ENCODE measurements around the gene SLC25A47. TPM values are rescaled to one million over a fixed set of nuclear protein-coding genes. Genes with fewer than 3 reads are reported as not detected.
"Not testable (repeated sequence)": the region's sequence is repeated elsewhere in the genome, so short reads cannot be mapped to it uniquely, and the experiment has no call there.

The SLC25A47 gene
- total RNA-seq, 2 experiments from 2014 or later = not detected

DNA sequence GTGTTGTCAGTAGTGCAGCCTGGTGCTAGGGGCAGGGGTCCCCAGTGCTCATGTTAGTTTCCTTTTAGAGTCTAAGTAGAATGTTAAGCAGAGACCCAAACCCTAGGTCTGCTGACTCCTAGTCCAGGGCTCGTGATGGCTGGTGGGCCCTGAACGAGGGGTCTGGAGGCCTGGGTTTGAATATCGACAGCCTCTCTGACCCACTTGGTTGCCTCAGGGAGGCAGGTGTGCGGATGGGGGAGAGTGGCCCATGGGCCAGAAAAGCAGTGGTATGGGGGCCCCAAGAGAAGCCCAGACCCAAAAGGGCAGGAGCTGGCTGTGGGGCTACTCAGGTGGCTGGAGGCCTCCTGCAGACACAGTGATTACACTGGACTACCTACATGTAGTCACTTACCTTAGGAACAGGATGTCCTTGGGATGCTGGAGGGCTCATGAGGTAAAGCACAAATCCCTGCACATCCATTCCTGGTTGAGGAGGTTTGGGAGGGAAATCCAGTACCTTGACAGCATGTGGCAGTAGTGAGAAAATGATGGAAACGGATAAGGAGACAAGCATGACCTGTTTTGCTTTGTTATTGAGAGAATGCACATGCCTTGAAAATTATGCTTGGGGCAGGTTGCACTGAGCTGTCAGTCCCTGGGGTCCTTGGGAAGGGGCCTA, 15.2 kb upstream of the SLC25A47 start:
- ATAC-seq (no peak), DNase-seq (no peak)
- Mint-ChIP-seq H3K27ac (no peak overlapping the region), H3K4me1 (ENCODE audit: low read depth) (peaks cover 29% of the 10 kb centered on the region), H3K36me3 (ENCODE audit: low read depth) (no peaks in the 10 kb centered on the region), H3K4me3 (peak overlapping the region; percentile 74), H3K27me3 (ENCODE audit: low read depth) (peaks cover 36% of the 10 kb centered on the region), H3K9me3 (ENCODE audit: insufficient read depth) (no peaks in the 10 kb centered on the region)
- ChIA-PET CTCF (interaction anchor here (0.6 to 1.2 kb wide), 2 partner anchors 70 to 341 kb away, joined by 3 to 4 read pairs; no protein-coding TSS in a partner anchor), POLR2A (interaction anchor here (0.6 kb wide), 1 partner anchor 1423 kb away, joined by 3 read pairs; no protein-coding TSS in a partner anchor)

DNA sequence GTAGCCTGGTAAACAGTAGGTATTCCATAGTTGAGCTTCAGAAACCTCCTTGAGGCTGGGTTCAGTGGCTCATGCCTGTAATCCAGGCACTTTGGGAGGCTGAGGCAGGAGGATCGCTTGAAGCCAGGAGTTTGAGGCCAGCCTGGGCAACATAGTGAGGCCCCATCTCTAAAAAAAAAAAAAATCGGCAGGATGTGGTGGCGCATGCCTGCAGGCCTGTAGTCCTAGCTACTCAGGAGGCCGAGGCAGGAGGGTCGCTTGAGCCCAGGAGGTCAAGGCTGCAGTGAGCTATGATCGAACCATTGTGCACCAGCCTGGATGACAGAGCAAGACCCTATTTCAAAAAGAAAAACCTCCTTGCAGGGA, 14.7 kb upstream of the SLC25A47 start:
- not testable (repeated sequence) for ATAC-seq; H3K36me3 Mint-ChIP-seq (ENCODE audit: low read depth); H3K27ac Mint-ChIP-seq; H3K9me3 Mint-ChIP-seq (ENCODE audit: insufficient read depth); DNase-seq; H3K4me3 Mint-ChIP-seq
- Mint-ChIP-seq H3K4me1 (ENCODE audit: low read depth) (peaks cover 25% of the 10 kb centered on the region), H3K27me3 (ENCODE audit: low read depth) (peaks cover 36% of the 10 kb centered on the region)
- ChIA-PET CTCF (interaction anchor here (0.6 to 1.2 kb wide), 2 partner anchors 69 to 340 kb away, joined by 3 to 4 read pairs; no protein-coding TSS in a partner anchor), POLR2A (interaction anchor here (0.6 to 0.9 kb wide), 2 partner anchors 67 to 1423 kb away, joined by 3 to 4 read pairs; a partner anchor contains a TSS)

GRCh38 chr14:100309028-100309737, 14.0 kb upstream of the SLC25A47 start:
- ChIA-PET CTCF (interaction anchor here (1.0 to 1.2 kb wide), 2 partner anchors 68 to 69 kb away, joined by 3 to 4 read pairs; no protein-coding TSS in a partner anchor), POLR2A (interaction anchor here (0.6 to 0.9 kb wide), 2 partner anchors 66 to 217 kb away, joined by 3 to 4 read pairs; a partner anchor contains a TSS)
- Mint-ChIP-seq H3K4me3 (no peak overlapping the region), H3K9me3 (ENCODE audit: insufficient read depth) (no peaks in the 10 kb centered on the region), H3K36me3 (ENCODE audit: low read depth) (no peaks in the 10 kb centered on the region), H3K4me1 (ENCODE audit: low read depth) (peaks cover 20% of the 10 kb centered on the region), H3K27ac (no peak overlapping the region), H3K27me3 (ENCODE audit: low read depth) (peaks cover 36% of the 10 kb centered on the region)
- ATAC-seq (no peak), DNase-seq (no peak)

GRCh38 chr14:100312110-100312876, 10.8 kb upstream of the SLC25A47 start:
- H3K36me3 Mint-ChIP-seq (ENCODE audit: low read depth); H3K9me3 Mint-ChIP-seq (ENCODE audit: insufficient read depth); H3K4me3 Mint-ChIP-seq; POLR2A ChIA-PET; H3K4me1 Mint-ChIP-seq (ENCODE audit: low read depth); H3K27ac Mint-ChIP-seq; ATAC-seq; DNase-seq: not testable (repeated sequence)
- CTCF ChIA-PET = interaction anchor here (1.3 to 1.7 kb wide), 2 partner anchors 27 to 65 kb away, joined by 3 to 4 read pairs; no protein-coding TSS in a partner anchor
- H3K27me3 Mint-ChIP-seq (ENCODE audit: low read depth) = peaks cover 27% of the 10 kb centered on the region

GRCh38 chr14:100312877-100313400, 10.2 kb upstream of the SLC25A47 start:
- DNase-seq = no peak
- Mint-ChIP-seq H3K36me3 (ENCODE audit: low read depth) (no peaks in the 10 kb centered on the region), H3K27ac (no peak overlapping the region), H3K9me3 (ENCODE audit: insufficient read depth) (no peaks in the 10 kb centered on the region), H3K4me1 (ENCODE audit: low read depth) (peaks cover 6% of the 10 kb centered on the region), H3K27me3 (ENCODE audit: low read depth) (peaks cover 22% of the 10 kb centered on the region), H3K4me3 (no peak overlapping the region)
- CTCF ChIA-PET = interaction anchor here (0.7 to 1.7 kb wide), 3 partner anchors 10 to 65 kb away, joined by 3 to 4 read pairs (median 4); no protein-coding TSS in a partner anchor
- ATAC-seq = no peak
- POLR2A ChIA-PET = interaction anchor here (0.6 to 1.4 kb wide), 2 partner anchors 9 to 800 kb away, joined by 4 read pairs; no protein-coding TSS in a partner anchor

DNA sequence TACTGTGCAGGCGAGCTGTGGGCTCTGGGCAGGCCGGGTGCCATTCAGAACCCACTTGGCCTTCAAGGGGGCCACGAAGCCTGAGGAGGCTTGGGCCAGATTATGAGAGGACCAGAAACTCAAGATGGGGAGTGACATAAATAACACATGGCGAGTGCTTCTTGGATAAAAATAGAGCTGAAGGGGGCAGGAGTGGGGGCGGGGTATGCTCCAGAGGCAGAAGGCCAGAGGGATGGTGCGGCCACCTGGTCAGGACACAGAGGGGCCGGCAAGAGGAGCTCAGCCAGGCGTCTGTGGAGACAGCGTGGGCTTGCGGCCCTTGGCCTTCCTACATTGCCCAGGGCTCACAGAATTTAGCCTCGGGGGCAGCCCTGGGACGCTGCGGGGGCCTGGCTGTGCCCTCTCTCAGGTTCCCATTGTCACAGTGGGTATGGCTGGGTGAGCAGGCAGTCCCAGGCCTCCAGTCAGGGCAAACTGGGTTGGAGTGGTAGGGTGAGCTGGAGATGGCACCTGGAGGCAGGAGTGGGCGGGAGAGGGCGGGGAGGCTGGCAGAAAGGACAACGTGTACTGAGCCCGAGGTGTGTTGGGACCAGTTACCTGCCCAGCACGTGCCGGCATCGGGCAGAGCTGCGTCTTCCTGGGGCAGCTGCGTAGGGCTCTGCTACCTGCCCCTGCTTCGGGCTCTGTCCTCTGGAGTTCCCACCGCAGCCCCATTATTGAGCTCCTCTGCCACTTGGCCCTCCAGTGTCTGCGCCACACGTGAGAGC, 9.5 kb upstream of the SLC25A47 start:
- Mint-ChIP-seq H3K27ac (no peak overlapping the region), H3K36me3 (ENCODE audit: low read depth) (no peaks in the 10 kb centered on the region), H3K9me3 (ENCODE audit: insufficient read depth) (no peaks in the 10 kb centered on the region), H3K27me3 (ENCODE audit: low read depth) (peaks cover 19% of the 10 kb centered on the region), H3K4me1 (ENCODE audit: low read depth) (peaks cover 8% of the 10 kb centered on the region), H3K4me3 (no peak overlapping the region)
- ChIA-PET CTCF (interaction anchor here (0.7 to 1.7 kb wide), 4 partner anchors 10 to 64 kb away, joined by 3 to 4 read pairs (median 4); no protein-coding TSS in a partner anchor), POLR2A (interaction anchor here (0.6 to 1.4 kb wide), 4 partner anchors 8 to 801 kb away, joined by 3 to 4 read pairs (median 4); no protein-coding TSS in a partner anchor)
- DNase-seq (no peak), ATAC-seq (no peak)

DNA sequence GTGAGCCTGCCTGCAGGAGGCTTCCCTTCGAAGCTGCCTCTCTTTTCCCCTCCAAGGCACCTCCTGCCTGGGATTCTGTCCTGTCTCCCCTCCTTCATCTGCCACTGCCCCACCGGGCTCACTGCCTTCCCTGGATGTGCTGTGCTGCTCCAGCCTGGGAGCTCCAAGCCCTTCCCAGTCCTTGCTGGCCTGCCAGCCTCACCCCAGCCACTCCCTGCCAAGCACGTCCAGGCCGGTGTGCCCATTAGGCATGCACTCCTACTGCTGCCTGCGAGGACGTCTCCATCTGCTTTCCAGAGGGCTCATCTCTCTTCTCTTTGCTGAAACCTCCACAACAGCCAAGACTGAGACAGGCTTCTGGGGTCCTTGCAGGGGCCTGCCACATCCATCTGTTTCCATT, 8.4 kb upstream of the SLC25A47 start:
- DNase-seq (no peak), ATAC-seq (no peak)
- Mint-ChIP-seq H3K4me3 (no peak overlapping the region), H3K27me3 (ENCODE audit: low read depth) (peaks cover 13% of the 10 kb centered on the region), H3K4me1 (ENCODE audit: low read depth) (peaks cover 8% of the 10 kb centered on the region), H3K36me3 (ENCODE audit: low read depth) (no peaks in the 10 kb centered on the region), H3K27ac (no peak overlapping the region), H3K9me3 (ENCODE audit: insufficient read depth) (no peaks in the 10 kb centered on the region)
- ChIA-PET CTCF (no interaction called here), POLR2A (no interaction called here)

GRCh38 chr14:100317389-100317788, 5.8 kb upstream of the SLC25A47 start:
- H3K27ac Mint-ChIP-seq = peak overlapping the region; percentile 66
- peak overlapping the region; percentile 51 for H3K4me3 Mint-ChIP-seq
- peaks cover 8% of the 10 kb centered on the region for H3K4me1 Mint-ChIP-seq (ENCODE audit: low read depth)
- no peak for DNase-seq
- H3K9me3 Mint-ChIP-seq (ENCODE audit: insufficient read depth) = no peaks in the 10 kb centered on the region
- no peaks in the 10 kb centered on the region for H3K36me3 Mint-ChIP-seq (ENCODE audit: low read depth)
- no peak for ATAC-seq
- CTCF ChIA-PET = interaction anchor here (1.2 kb wide), 1 partner anchor 34 kb away, joined by 3 read pairs; no protein-coding TSS in a partner anchor
- H3K27me3 Mint-ChIP-seq (ENCODE audit: low read depth) = peaks cover 10% of the 10 kb centered on the region
- POLR2A ChIA-PET = no interaction called here

DNA sequence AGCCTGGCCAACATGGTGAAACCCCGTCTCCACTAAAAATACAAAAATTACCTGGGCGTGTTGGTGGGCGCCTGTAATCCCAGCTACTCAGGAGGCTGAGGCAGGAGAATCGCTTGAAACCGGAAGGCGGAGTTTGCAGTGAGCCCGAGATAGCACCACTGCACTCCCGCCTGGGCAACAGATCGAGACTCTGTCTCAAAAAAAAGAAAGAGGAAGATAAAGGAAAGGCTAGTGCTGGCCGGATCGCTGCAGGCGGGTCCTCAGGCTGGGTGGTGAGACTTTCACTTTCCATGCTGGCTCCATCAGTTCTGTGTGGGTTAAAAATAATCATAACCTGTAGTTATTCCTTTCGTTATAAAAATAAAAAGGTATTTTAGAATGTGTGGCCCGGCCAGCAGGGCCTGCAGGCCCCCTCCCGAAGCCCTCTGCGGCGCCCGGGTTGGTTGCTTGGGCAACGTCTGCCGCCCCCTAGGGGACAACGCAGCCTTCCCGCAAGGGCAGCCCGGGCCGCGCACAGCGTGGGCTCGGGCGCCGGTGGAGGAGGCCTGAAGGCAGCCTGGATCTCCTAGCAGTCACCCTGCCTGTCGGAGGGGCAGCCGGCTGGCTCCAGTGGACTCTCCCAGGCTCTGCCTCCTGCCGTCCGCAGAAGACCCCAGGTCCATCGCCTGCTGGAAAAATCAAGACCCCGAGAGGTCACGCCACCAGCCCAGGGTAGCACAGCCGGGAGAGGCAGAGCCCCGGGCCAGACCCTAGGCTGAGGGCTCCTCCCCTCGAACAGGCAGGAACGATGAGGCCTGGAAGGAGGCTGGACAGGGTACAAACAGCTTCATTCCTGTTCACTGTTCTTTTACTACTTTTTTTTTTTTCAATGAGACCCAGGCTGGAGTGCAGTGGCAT, 5.0 kb upstream of the SLC25A47 start:
- CTCF ChIA-PET = interaction anchor here (0.7 to 1.2 kb wide), 5 partner anchors 17 to 41 kb away, joined by 3 to 4 read pairs (median 3); no protein-coding TSS in a partner anchor
- Mint-ChIP-seq H3K9me3 (ENCODE audit: insufficient read depth) (no peaks in the 10 kb centered on the region), H3K4me1 (ENCODE audit: low read depth) (peaks cover 6% of the 10 kb centered on the region), H3K36me3 (ENCODE audit: low read depth) (no peaks in the 10 kb centered on the region), H3K4me3 (peak overlapping the region; percentile 51), H3K27ac (peak overlapping the region; percentile 66), H3K27me3 (ENCODE audit: low read depth) (peaks cover 5% of the 10 kb centered on the region)
- ATAC-seq = peak; percentile 98
- DNase-seq = peak; percentile 79
- POLR2A ChIA-PET = no interaction called here
